Measurements from ENCODE around the gene MPG.

- TF ChIP-seq POLR2A (IDR thresholded peaks at IDR 0.05; ENCODE audit: low read depth, low read length) (no peak), TAF1 (IDR thresholded peaks at IDR 0.05; ENCODE audit: low read depth, low read length) (no peak)
These were observed 572 bp downstream of the MPG start for GRCh38 chr16:78444-79150.
